HEK293 (cell line): ENCODE measurements around the gene IL16.

Experiments
- CTCF ChIA-PET: fragments of 350-600 bp; formaldehyde crosslinking; extraction: SDS; loops from one replicate; lab custom pipeline; 2021; ENCODE audit warnings: antibody characterized with exemption; lab: Yijun Ruan, JAX
- POLR2A ChIA-PET: fragments of 300-600 bp; formaldehyde crosslinking; extraction: SDS; loops from one replicate; lab custom pipeline; 2020; ENCODE audit warnings: antibody characterized with exemption, inconsistent platforms; lab: Yijun Ruan, JAX
- H3K27ac ChIP-seq: fragments of 200-500 bp; sonication (Bioruptor generic); 2 replicates; pipeline ENCODE4 v1.5.1; 2014; ENCODE audit warnings: low read depth, low read length, control low read depth, inconsistent platforms; ENCODE audit errors: extremely low read depth
- H3K36me3 ChIP-seq, 2 experiments: fragments of 200-500 bp in 1 of 2; sonication (Bioruptor generic) in 1 of 2; 1 replicate in 1 of 2; 2 replicates in 1 of 2; pipeline ENCODE4 v1.5.1; 2014 to 2017; ENCODE audit warnings: inconsistent platforms in 2 of 2, low read length in 2 of 2; ENCODE audit not compliant: control insufficient read depth in 2 of 2, insufficient read depth in 1 of 2
- H3K4me1 ChIP-seq: fragments of 200-500 bp; sonication (Bioruptor generic); 2 replicates; pipeline ENCODE4 v1.5.1; 2014; ENCODE audit warnings: mild to moderate bottlenecking, low read length, inconsistent platforms; ENCODE audit not compliant: control insufficient read depth, insufficient read depth
- H3K4me3 ChIP-seq: 2 replicates; pipeline ENCODE4 v1.5.1; 2011; ENCODE audit warnings: low read depth, mild to moderate bottlenecking, control low read depth, low read length, moderate library complexity
- H3K9me3 ChIP-seq: fragments of 200-500 bp; sonication (Bioruptor generic); 2 replicates; pipeline ENCODE4 v1.5.1; 2014; ENCODE audit warnings: low read depth, low read length, inconsistent platforms; ENCODE audit not compliant: control insufficient read depth, insufficient read depth
- GFI1B ChIP-seq: fragments of 450-650 bp; formaldehyde crosslinking; IDR thresholded peaks from 2 replicates; pipeline ENCODE4 v1.5.1; 2016; ENCODE audit warnings: missing biosample characterization, missing genetic modification characterization
- IKZF3 ChIP-seq: fragments of 450-650 bp; IDR thresholded peaks from 2 replicates; pipeline ENCODE4 v1.5.0; 2018; ENCODE audit warnings: missing biosample characterization, mild to moderate bottlenecking, missing genetic modification characterization, moderate library complexity
- OSR2 ChIP-seq: fragments of 450-650 bp; formaldehyde crosslinking; IDR thresholded peaks from 2 replicates; pipeline ENCODE4 v1.5.1; 2016; ENCODE audit warnings: missing biosample characterization, missing genetic modification characterization
- SP2 ChIP-seq: fragments of 450-650 bp; formaldehyde crosslinking; IDR thresholded peaks from 2 replicates; pipeline ENCODE4 v1.5.1; 2016; ENCODE audit warnings: missing biosample characterization, missing genetic modification characterization
- TSHZ1 ChIP-seq: fragments of 450-650 bp; formaldehyde crosslinking; IDR thresholded peaks from 2 replicates; pipeline ENCODE4 v1.5.1; 2016; ENCODE audit warnings: missing biosample characterization, missing genetic modification characterization, borderline replicate concordance
- ZBTB44 ChIP-seq: fragments of 450-650 bp; IDR thresholded peaks from 2 replicates; pipeline ENCODE4 v1.5.1; 2018; ENCODE audit warnings: missing biosample characterization, mild to moderate bottlenecking, missing genetic modification characterization
- ZNF146 ChIP-seq: fragments of 450-650 bp; formaldehyde crosslinking; IDR thresholded peaks from 2 replicates; pipeline ENCODE4 v1.5.1; 2016; ENCODE audit warnings: missing biosample characterization, missing genetic modification characterization
- ZNF175 ChIP-seq: fragments of 450-650 bp; formaldehyde crosslinking; IDR thresholded peaks from 2 replicates; pipeline ENCODE4 v1.5.1; 2016; ENCODE audit warnings: missing biosample characterization, missing genetic modification characterization
- ZNF311 ChIP-seq: fragments of 450-650 bp; formaldehyde crosslinking; IDR thresholded peaks from 2 replicates; pipeline ENCODE4 v1.5.1; 2017; ENCODE audit warnings: missing biosample characterization, missing genetic modification characterization, borderline replicate concordance
- ZNF335 ChIP-seq: fragments of 450-650 bp; formaldehyde crosslinking; conservative IDR thresholded peaks from 2 replicates; pipeline ENCODE4 v1.5.1; 2016; ENCODE audit warnings: missing biosample characterization, missing genetic modification characterization
- ZNF37A ChIP-seq: fragments of 450-650 bp; IDR thresholded peaks from 2 replicates; pipeline ENCODE4 v1.5.1; 2018; ENCODE audit warnings: missing biosample characterization, missing genetic modification characterization
- ZNF391 ChIP-seq: fragments of 450-650 bp; formaldehyde crosslinking; IDR thresholded peaks from 2 replicates; pipeline ENCODE4 v1.5.1; 2016; ENCODE audit warnings: low read depth, missing biosample characterization, missing genetic modification characterization, borderline replicate concordance
- ZNF530 ChIP-seq: fragments of 450-650 bp; formaldehyde crosslinking; IDR thresholded peaks from 2 replicates; pipeline ENCODE4 v1.5.1; 2016; ENCODE audit warnings: low read depth, missing biosample characterization, missing genetic modification characterization
- ZNF580 ChIP-seq: fragments of 450-650 bp; formaldehyde crosslinking; IDR thresholded peaks from 2 replicates; pipeline ENCODE4 v1.5.1; 2016; ENCODE audit warnings: missing biosample characterization, missing genetic modification characterization
- ZNF621 ChIP-seq: fragments of 450-650 bp; formaldehyde crosslinking; IDR thresholded peaks from 2 replicates; pipeline ENCODE4 v1.5.1; 2017; ENCODE audit warnings: missing biosample characterization, missing genetic modification characterization
- ZNF639 ChIP-seq: fragments of 450-650 bp; formaldehyde crosslinking; IDR thresholded peaks from 2 replicates; pipeline ENCODE4 v1.5.1; 2016; ENCODE audit warnings: missing biosample characterization, missing genetic modification characterization
- ZNF658 ChIP-seq: fragments of 450-650 bp; formaldehyde crosslinking; IDR thresholded peaks from 2 replicates; pipeline ENCODE4; 2016; ENCODE audit warnings: missing biosample characterization, missing genetic modification characterization
- ZNF664 ChIP-seq: fragments of 450-650 bp; formaldehyde crosslinking; IDR thresholded peaks from 2 replicates; pipeline ENCODE4 v1.5.1; 2016; ENCODE audit warnings: missing biosample characterization, missing genetic modification characterization
- ZNF692 ChIP-seq: fragments of 450-650 bp; formaldehyde crosslinking; IDR thresholded peaks from 2 replicates; pipeline ENCODE4 v1.5.1; 2016; ENCODE audit warnings: missing biosample characterization, missing genetic modification characterization
- ZSCAN23 ChIP-seq: fragments of 450-650 bp; formaldehyde crosslinking; IDR thresholded peaks from 2 replicates; pipeline ENCODE4 v1.5.1; 2016; ENCODE audit warnings: missing biosample characterization, missing genetic modification characterization
- TF ChIP-seq, protein P1 (sequence below): fragments of 450-650 bp; formaldehyde crosslinking; IDR thresholded peaks from 2 replicates; pipeline ENCODE4; 2016; ENCODE audit warnings: missing biosample characterization, missing genetic modification characterization

Gene IL16

GRCh38 chr15:81170511-81170910, 26.2 kb upstream of the IL16 start:
- Histone ChIP-seq H3K4me1 (no peaks in the 10 kb centered on the region), H3K27ac (no peak overlapping the region), H3K4me3 (no peak overlapping the region), H3K36me3 (no peaks in the 10 kb centered on the region), H3K9me3 (no peaks in the 10 kb centered on the region)
- ChIA-PET CTCF (interaction anchor here (0.6 to 5.6 kb wide), 3 partner anchors 18 to 98 kb away, joined by 3 to 31 read pairs (median 3); no protein-coding TSS in a partner anchor), POLR2A (no interaction called here)
- TF ChIP-seq ZNF664 (tag by site-specific recombination) (no peak), ZNF692 (tag by site-specific recombination) (no peak), TSHZ1 (tag by site-specific recombination) (no peak), SP2 (tag by site-specific recombination) (no peak)
- TF ChIP-seq, protein P1, sequence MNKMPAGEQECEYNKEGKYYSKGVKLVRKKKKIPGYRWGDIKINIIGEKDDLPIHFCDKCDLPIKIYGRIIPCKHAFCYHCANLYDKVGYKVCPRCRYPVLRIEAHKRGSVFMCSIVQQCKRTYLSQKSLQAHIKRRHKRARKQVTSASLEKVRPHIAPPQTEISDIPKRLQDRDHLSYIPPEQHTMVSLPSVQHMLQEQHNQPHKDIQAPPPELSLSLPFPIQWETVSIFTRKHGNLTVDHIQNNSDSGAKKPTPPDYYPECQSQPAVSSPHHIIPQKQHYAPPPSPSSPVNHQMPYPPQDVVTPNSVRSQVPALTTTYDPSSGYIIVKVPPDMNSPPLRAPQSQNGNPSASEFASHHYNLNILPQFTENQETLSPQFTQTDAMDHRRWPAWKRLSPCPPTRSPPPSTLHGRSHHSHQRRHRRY (tag by site-specific recombination) = no peak

DNA sequence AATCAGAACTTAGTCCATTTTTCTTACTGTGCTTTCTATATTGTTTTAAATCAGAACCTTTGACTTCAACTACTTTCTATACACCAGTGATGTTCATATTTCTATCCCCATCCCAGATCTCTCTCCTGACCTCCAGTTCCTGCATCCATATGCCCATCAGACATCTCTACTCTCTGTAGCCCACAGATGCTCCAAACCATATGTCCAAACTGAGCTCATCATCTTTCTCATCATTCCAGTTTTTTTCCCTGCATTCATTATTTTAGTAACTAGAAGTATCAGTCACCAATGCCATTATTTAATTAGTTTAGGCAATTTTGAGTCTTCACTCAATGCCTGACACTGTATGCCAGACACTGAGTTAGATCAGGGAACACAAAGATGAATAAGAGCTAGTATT, 25.4 kb upstream of the IL16 start:
- ChIA-PET CTCF (interaction anchor here (5.6 kb wide), 1 partner anchor 95 kb away, joined by 31 read pairs; no protein-coding TSS in a partner anchor), POLR2A (no interaction called here)
- TF ChIP-seq ZBTB44 (tag by site-specific recombination) (no peak), ZNF621 (tag by site-specific recombination) (no peak), GFI1B (tag by site-specific recombination) (no peak), OSR2 (tag by site-specific recombination) (no peak), ZNF639 (tag by site-specific recombination) (no peak), ZSCAN23 (tag by site-specific recombination) (no peak), ZNF335 (tag by site-specific recombination) (no peak), ZNF530 (tag by site-specific recombination) (no peak), IKZF3 (no peak), ZNF146 (tag by site-specific recombination) (no peak), ZNF37A (tag by site-specific recombination) (no peak), ZNF658 (no peak), ZNF391 (tag by site-specific recombination) (no peak), ZNF175 (tag by site-specific recombination) (no peak), ZNF311 (no peak), ZNF580 (no peak)
- H3K9me3 ChIP-seq = no peaks in the 10 kb centered on the region
- no peak overlapping the region for H3K27ac ChIP-seq
- H3K36me3 ChIP-seq = no peaks in the 10 kb centered on the region
- H3K4me3 ChIP-seq = no peak overlapping the region
- no peaks in the 10 kb centered on the region for H3K4me1 ChIP-seq
